ENCODE data around the gene KMT2A. TPM values are rescaled to one million over a fixed set of nuclear protein-coding genes. Genes with fewer than 3 reads are reported as not detected.

Gene KMT2A
- total and polyA plus RNA-seq, 2 donors from 2014 or later, result 5.6 to 85.1 TPM

GRCh38 chr11:118442908-118443589 is 6.8 kb downstream of the KMT2A start:
- intact Hi-C loops (cut with DNase I), result no loop called here
- FAIRE-seq, result no peak
- no peak for DNase-seq
- H3K4me1 ChIP-seq (ENCODE audit: control insufficient read depth in 2 of 3, insufficient read depth in 2 of 3, low read depth in 1 of 3, low read length in 3 of 3), result peaks cover 2 to 21% (median 20%) of the 10 kb centered on the region in 3 donors
- no peaks in the 10 kb centered on the region for H3K9me3 ChIP-seq (ENCODE audit: control insufficient read depth in 2 of 3, insufficient read depth in 1 of 3, low read length in 3 of 3)
- H3K27me3 ChIP-seq (ENCODE audit: control insufficient read depth, insufficient read depth, low read length), result no peaks in the 10 kb centered on the region
- TF ChIP-seq, protein P1, sequence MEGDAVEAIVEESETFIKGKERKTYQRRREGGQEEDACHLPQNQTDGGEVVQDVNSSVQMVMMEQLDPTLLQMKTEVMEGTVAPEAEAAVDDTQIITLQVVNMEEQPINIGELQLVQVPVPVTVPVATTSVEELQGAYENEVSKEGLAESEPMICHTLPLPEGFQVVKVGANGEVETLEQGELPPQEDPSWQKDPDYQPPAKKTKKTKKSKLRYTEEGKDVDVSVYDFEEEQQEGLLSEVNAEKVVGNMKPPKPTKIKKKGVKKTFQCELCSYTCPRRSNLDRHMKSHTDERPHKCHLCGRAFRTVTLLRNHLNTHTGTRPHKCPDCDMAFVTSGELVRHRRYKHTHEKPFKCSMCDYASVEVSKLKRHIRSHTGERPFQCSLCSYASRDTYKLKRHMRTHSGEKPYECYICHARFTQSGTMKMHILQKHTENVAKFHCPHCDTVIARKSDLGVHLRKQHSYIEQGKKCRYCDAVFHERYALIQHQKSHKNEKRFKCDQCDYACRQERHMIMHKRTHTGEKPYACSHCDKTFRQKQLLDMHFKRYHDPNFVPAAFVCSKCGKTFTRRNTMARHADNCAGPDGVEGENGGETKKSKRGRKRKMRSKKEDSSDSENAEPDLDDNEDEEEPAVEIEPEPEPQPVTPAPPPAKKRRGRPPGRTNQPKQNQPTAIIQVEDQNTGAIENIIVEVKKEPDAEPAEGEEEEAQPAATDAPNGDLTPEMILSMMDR (IDR thresholded peaks at IDR 0.05; ENCODE audit: borderline replicate concordance, extremely low read depth, insufficient read depth), result no peak
- no peak overlapping the region for H3K9ac ChIP-seq (ENCODE audit: low read length in 3 of 3)
- H3K36me3 ChIP-seq (ENCODE audit: control insufficient read depth in 2 of 3, insufficient read depth in 3 of 3, low read length in 3 of 3), result no peaks in the 10 kb centered on the region
- H3K4me3 ChIP-seq (ENCODE audit: low read length in 3 of 3), result no peak overlapping the region
- H3K27ac ChIP-seq (ENCODE audit: low read depth in 2 of 2, low read length in 2 of 2), result no peak overlapping the region

GRCh38 chr11:118443590-118444218 is 7.4 kb downstream of the KMT2A start:
- Histone ChIP-seq H3K4me1 (ENCODE audit: control insufficient read depth in 2 of 3, insufficient read depth in 2 of 3, low read depth in 1 of 3, low read length in 3 of 3) (peaks cover 2 to 20% (median 16%) of the 10 kb centered on the region in 3 donors), H3K9ac (ENCODE audit: low read length in 3 of 3) (no peak overlapping the region)

DNA sequence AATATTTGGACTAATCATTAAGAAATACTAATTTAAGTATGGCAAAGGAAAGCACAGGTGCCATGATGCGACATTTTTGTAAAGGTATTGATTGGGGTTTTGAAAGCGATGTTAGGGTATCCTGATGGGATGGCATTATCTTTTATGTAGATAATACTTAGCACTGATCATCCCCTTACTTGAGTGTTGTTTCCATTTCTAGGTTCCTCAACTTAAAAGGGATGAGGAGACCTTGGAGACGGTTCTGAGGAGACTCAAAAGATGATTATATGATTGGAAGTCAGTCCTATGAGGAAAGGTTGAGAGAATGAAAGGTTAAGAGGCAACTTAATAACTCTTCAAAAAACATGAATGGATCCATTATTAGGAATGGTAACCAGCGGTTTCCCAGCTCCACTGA is 11.1 kb downstream of the KMT2A start:
- H3K36me3 ChIP-seq (ENCODE audit: control insufficient read depth in 2 of 3, insufficient read depth in 3 of 3, low read length in 3 of 3), result no peaks in the 10 kb centered on the region
- FAIRE-seq (no peak), DNase-seq (no peak)
- no peak overlapping the region for H3K27ac ChIP-seq (ENCODE audit: low read depth in 2 of 2, low read length in 2 of 2)
- no peaks in the 10 kb centered on the region for H3K27me3 ChIP-seq (ENCODE audit: control insufficient read depth, insufficient read depth, low read length)
- intact Hi-C loops (cut with DNase I), result no loop called here
- TF ChIP-seq, protein P1 (IDR thresholded peaks at IDR 0.05; ENCODE audit: borderline replicate concordance, extremely low read depth, insufficient read depth), result no peak
- H3K9me3 ChIP-seq (ENCODE audit: control insufficient read depth in 2 of 3, insufficient read depth in 1 of 3, low read length in 3 of 3), result no peaks in the 10 kb centered on the region
- H3K4me3 ChIP-seq (ENCODE audit: low read length in 3 of 3), result no peak overlapping the region
- H3K4me1 ChIP-seq (ENCODE audit: control insufficient read depth in 2 of 3, insufficient read depth in 2 of 3, low read depth in 1 of 3, low read length in 3 of 3), result peaks cover 0 to 6% (median 3%) of the 10 kb centered on the region in 3 donors
- H3K9ac ChIP-seq (ENCODE audit: low read length in 3 of 3), result no peak overlapping the region

More at GRCh38 chr11:118443590-118444218, 7.4 kb downstream of the KMT2A start:
- DNase-seq (no peak), FAIRE-seq (no peak)
- Histone ChIP-seq H3K36me3 (ENCODE audit: control insufficient read depth in 2 of 3, insufficient read depth in 3 of 3, low read length in 3 of 3) (no peaks in the 10 kb centered on the region), H3K4me3 (ENCODE audit: low read length in 3 of 3) (no peak overlapping the region), H3K27ac (ENCODE audit: low read depth in 2 of 2, low read length in 2 of 2) (no peak overlapping the region), H3K27me3 (ENCODE audit: control insufficient read depth, insufficient read depth, low read length) (no peaks in the 10 kb centered on the region), H3K9me3 (ENCODE audit: control insufficient read depth in 2 of 3, insufficient read depth in 1 of 3, low read length in 3 of 3) (no peaks in the 10 kb centered on the region)
- intact Hi-C loops (cut with DNase I), result no loop called here
- TF ChIP-seq, protein P1 (IDR thresholded peaks at IDR 0.05; ENCODE audit: borderline replicate concordance, extremely low read depth, insufficient read depth), result no peak
